ENCODE results near the gene PPFIBP2. TPM values are rescaled to one million over a fixed set of nuclear protein-coding genes. Genes with fewer than 3 reads are reported as not detected.

Gene PPFIBP2
- total RNA-seq, 1 donor from 2014 or later: 8.7 TPM

DNA sequence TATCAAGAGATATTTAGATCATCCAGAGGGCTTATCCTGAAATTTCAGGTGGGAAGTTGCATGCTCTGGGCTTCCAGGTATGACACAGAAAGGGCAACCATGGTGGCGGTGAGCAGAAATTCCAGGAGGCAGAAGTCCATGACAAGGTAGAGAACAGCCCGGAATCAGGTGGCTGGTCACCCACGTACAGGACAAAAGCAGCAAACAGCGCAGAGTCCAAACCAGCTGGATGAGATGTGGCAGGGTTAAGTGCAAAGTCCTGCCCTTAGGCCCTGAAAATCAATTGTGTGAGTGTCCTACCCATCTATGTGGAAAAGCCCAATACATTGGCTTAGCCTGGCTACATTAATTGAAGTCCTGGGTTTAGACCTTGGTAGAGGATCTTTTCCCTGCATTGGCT lies 11.6 kb downstream of the PPFIBP2 start:
- Histone ChIP-seq H4K20me1 (ENCODE audit: low read depth) (no peaks in the 10 kb centered on the region), H3K4me2 (no peak overlapping the region), H3K9ac (no peak overlapping the region), H2AFZ (replicated peaks) (no peak overlapping the region), H3K27ac (no peak overlapping the region), H3F3A (ENCODE audit: low read depth) (no peaks in the 10 kb centered on the region), H3K36me3 (no peaks in the 10 kb centered on the region), H3K4me1 (no peaks in the 10 kb centered on the region), H3K79me2 (ENCODE audit: low read depth) (no peaks in the 10 kb centered on the region), H3K9me3 (ENCODE audit: low read depth) (no peaks in the 10 kb centered on the region), H3K27me3 (no peaks in the 10 kb centered on the region), H3K4me3 (no peak overlapping the region)
- no peaks in the 10 kb centered on the region for H3K9me3 Mint-ChIP-seq
- H3K27me3 Mint-ChIP-seq (ENCODE audit: insufficient read depth, low read depth): peaks cover 13% of the 10 kb centered on the region
- peaks cover 6% of the 10 kb centered on the region for H3K4me1 Mint-ChIP-seq
- H3K27ac Mint-ChIP-seq: no peak overlapping the region
- no peak for DNase-seq (ENCODE audit: low spot score)
- no peaks in the 10 kb centered on the region for H3K36me3 Mint-ChIP-seq
- H3K4me3 Mint-ChIP-seq: no peak overlapping the region
- TF ChIP-seq, protein P1, sequence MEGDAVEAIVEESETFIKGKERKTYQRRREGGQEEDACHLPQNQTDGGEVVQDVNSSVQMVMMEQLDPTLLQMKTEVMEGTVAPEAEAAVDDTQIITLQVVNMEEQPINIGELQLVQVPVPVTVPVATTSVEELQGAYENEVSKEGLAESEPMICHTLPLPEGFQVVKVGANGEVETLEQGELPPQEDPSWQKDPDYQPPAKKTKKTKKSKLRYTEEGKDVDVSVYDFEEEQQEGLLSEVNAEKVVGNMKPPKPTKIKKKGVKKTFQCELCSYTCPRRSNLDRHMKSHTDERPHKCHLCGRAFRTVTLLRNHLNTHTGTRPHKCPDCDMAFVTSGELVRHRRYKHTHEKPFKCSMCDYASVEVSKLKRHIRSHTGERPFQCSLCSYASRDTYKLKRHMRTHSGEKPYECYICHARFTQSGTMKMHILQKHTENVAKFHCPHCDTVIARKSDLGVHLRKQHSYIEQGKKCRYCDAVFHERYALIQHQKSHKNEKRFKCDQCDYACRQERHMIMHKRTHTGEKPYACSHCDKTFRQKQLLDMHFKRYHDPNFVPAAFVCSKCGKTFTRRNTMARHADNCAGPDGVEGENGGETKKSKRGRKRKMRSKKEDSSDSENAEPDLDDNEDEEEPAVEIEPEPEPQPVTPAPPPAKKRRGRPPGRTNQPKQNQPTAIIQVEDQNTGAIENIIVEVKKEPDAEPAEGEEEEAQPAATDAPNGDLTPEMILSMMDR (IDR thresholded peaks at IDR 0.05): no peak
- no peak for TF ChIP-seq EZH2 (IDR thresholded peaks at IDR 0.05)
- no peak for TF ChIP-seq EZH2phosphoT487 (IDR thresholded peaks at IDR 0.05)

- H3K9me3 ChIP-seq (ENCODE audit: low read depth): no peaks in the 10 kb centered on the region
- no peaks in the 10 kb centered on the region for H4K20me1 ChIP-seq (ENCODE audit: low read depth)
- H2AFZ ChIP-seq (replicated peaks): no peak overlapping the region
- TF ChIP-seq, protein P1 (IDR thresholded peaks at IDR 0.05): no peak
- TF ChIP-seq EZH2 (IDR thresholded peaks at IDR 0.05): no peak
- no peak for TF ChIP-seq EZH2phosphoT487 (IDR thresholded peaks at IDR 0.05)
- H3K4me2 ChIP-seq: no peak overlapping the region
- no peak overlapping the region for H3K27ac Mint-ChIP-seq
- peaks cover 13% of the 10 kb centered on the region for H3K27me3 Mint-ChIP-seq (ENCODE audit: insufficient read depth, low read depth)
- H3F3A ChIP-seq (ENCODE audit: low read depth): no peaks in the 10 kb centered on the region
- no peak overlapping the region for H3K9ac ChIP-seq
- H3K27me3 ChIP-seq: no peaks in the 10 kb centered on the region
- H3K79me2 ChIP-seq (ENCODE audit: low read depth): no peaks in the 10 kb centered on the region
- H3K36me3 ChIP-seq: no peaks in the 10 kb centered on the region
- H3K4me1 ChIP-seq: no peaks in the 10 kb centered on the region
- no peak for DNase-seq (ENCODE audit: low spot score)
- H3K4me1 Mint-ChIP-seq: peaks cover 6% of the 10 kb centered on the region
- no peaks in the 10 kb centered on the region for H3K36me3 Mint-ChIP-seq
- H3K4me3 ChIP-seq: no peak overlapping the region
- no peaks in the 10 kb centered on the region for H3K9me3 Mint-ChIP-seq
- no peak overlapping the region for H3K27ac ChIP-seq
- no peak overlapping the region for H3K4me3 Mint-ChIP-seq
These were observed 13.2 kb downstream of the PPFIBP2 start for GRCh38 chr11:7527029-7527428.

DNA sequence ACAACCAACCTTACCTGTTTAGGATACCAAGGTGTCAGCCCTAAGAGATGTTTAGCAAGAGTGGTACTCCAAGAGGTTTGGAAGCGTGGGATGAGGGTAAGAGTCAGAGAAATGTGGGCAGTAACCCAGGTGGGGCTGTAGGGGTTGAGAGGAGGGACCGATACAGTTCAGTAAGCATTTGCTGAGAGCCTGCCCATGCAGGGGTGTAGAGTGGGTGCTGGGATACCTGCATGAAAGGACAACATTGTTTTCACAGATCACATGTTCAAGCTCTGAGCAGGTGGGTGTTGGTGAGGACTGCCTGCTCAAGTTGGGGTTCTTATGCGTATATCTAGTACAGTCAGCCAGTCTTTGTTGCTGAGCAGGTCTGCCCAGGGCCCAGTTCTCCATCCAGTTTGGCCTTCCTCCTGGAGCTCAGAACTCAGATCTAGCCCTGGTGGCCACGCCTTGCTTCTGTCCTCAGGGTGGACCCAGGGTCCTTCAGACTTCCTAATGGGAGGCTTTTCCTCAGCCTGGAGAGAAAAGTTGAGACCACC lies 14.8 kb downstream of the PPFIBP2 start:
- Mint-ChIP-seq H3K36me3 (no peaks in the 10 kb centered on the region), H3K4me1 (peaks cover 6% of the 10 kb centered on the region), H3K4me3 (no peak overlapping the region), H3K27ac (no peak overlapping the region), H3K9me3 (no peaks in the 10 kb centered on the region), H3K27me3 (ENCODE audit: insufficient read depth, low read depth) (peaks cover 13% of the 10 kb centered on the region)
- H3K4me3 ChIP-seq: no peak overlapping the region
- H3K4me1 ChIP-seq: no peaks in the 10 kb centered on the region
- H3K79me2 ChIP-seq (ENCODE audit: low read depth): no peaks in the 10 kb centered on the region
- no peaks in the 10 kb centered on the region for H3F3A ChIP-seq (ENCODE audit: low read depth)
- no peaks in the 10 kb centered on the region for H3K9me3 ChIP-seq (ENCODE audit: low read depth)
- H3K36me3 ChIP-seq: no peaks in the 10 kb centered on the region
- H3K9ac ChIP-seq: no peak overlapping the region
- DNase-seq (ENCODE audit: low spot score): no peak
- TF ChIP-seq EZH2 (IDR thresholded peaks at IDR 0.05) (no peak), EZH2phosphoT487 (IDR thresholded peaks at IDR 0.05) (no peak)
- TF ChIP-seq, protein P1 (IDR thresholded peaks at IDR 0.05): no peak
- no peak overlapping the region for H2AFZ ChIP-seq (replicated peaks)
- H3K4me2 ChIP-seq: no peak overlapping the region
- H3K27ac ChIP-seq: no peak overlapping the region
- no peaks in the 10 kb centered on the region for H3K27me3 ChIP-seq
- no peaks in the 10 kb centered on the region for H4K20me1 ChIP-seq (ENCODE audit: low read depth)

Data from neural progenitor cell (in vitro differentiated cells).